Stimulated activated CD4-positive, alpha-beta T cell treated with anti-CD3 and anti-CD28 coated beads, Interleukin-12 subunit alpha, Interleukin-12 subunit beta, amount 100 ng/mL, for 4 hours (primary cell): Measurements from ENCODE around the gene NOL9.
"Not testable (repeated sequence)": the region's sequence is repeated elsewhere in the genome, so short reads cannot be mapped to it uniquely, and the experiment has no call there.

Source experiments
- DNase-seq: peaks from one replicate; pipeline ENCODE4 v3.0.0-alpha.2; 2020

The NOL9 gene

GRCh38 chr1:6570987-6571386 is 16.7 kb upstream of the NOL9 start:
- DNase-seq, result no peak

- DNase-seq, result no peak
Measured at GRCh38 chr1:6570100-6570499, 15.8 kb upstream of the NOL9 start.

- no peak for DNase-seq
Measured at GRCh38 chr1:6569033-6569432, 14.7 kb upstream of the NOL9 start.

DNA sequence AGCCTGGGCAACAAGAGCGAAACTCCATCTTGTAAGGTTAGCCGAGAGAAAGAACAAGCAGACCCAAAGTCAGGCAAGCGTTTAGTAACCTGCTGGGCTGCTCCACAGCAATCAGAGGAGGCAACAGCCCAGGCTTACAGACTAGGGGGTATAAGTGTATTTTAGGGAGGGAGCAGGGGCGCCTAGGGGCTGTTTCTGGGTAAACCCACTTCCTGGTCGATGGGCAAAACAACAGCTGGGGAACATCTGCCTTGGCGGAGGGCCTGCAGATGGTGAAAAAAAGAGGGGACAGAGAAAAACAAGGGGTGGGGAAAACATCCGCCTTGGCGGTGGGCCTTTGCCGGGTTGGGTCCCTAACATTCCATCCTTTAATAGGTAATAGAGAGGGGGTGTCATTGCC is 6.0 kb upstream of the NOL9 start:
- DNase-seq, result no peak

DNA sequence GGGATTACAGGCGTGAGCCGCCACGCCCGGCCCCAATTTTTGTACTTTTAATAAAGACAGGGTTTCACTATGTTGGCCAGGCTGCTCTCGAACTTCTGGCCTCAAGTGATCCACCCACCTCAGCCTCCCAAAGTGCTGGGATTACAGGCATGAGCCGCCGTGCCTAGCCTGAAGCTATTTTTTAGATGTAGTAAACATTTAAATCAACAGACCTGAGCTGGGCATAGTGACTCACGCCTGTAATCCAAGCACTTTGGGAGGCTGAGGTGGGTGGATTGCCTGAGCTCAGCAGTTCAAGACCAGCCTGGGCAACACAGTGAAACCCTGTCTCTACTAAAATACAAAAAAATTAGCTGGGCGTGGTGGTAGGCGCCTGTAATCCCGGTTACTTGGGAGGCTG is 4.8 kb upstream of the NOL9 start:
- DNase-seq, result not testable (repeated sequence)

DNA sequence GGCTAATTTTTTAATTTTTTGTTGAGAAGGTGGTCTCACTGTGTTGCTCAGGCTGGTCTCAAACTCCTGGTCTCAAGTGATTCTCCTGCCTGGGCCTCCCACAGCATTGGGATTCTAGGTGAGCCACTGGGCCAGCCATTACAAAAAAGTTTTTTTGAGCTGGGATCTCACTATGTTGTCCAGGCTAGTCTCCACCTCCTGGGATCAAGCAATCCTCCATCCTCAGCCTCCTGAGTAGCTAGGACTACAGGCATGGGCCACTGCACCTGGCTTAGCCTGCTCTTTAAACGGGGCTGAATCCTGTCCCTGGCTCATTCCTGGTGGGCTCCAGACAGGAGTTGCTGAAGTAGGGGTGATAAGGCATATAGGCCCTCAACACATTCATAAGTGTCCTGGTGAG is 3.3 kb upstream of the NOL9 start:
- no peak for DNase-seq

DNA sequence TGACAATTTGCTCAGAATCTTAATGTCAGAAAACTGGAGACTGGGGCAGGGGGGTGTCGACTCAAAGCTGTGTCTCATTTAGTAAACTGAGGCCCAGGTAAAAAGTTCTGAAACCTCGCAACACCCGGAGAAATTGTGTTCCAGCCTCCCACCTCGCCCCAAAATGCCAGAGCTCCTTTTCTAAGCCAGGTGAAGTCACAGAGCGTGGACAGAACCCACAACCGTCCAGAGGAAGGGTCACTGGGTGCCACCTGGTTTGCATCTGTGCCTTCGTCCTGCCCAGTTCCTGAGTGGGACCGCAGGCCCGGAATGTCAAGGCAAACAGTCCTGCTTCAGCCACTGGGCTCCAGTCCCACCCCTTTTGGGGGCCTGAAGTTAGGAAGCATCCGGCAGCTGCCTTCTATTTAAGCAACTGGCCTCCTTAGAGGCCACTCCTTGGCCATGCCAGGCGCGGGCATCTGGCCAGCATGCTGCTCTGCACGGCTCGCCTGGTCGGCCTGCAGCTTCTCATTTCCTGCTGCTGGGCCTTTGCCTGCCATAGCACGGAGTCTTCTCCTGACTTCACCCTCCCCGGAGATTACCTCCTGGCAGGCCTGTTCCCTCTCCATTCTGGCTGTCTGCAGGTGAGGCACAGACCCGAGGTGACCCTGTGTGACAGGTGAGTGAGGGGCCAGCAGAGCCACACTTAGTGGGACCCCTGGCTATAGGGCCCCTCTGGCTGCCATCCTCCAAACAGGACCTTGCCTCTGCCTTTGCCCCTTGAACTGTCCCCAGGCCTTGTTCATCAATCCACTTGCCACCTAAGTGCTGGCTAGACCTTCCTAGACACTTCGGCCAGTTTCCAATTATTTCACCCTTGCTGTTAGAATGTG is 830 bp upstream of the NOL9 start, which contains the start of gene TAS1R1:
TSS of gene TAS1R1 (plus strand) at position 401 of the 872 bp plus-strand sequence. CDS start at position 468, 67 bp downstream.
- DNase-seq, result no peak

DNA sequence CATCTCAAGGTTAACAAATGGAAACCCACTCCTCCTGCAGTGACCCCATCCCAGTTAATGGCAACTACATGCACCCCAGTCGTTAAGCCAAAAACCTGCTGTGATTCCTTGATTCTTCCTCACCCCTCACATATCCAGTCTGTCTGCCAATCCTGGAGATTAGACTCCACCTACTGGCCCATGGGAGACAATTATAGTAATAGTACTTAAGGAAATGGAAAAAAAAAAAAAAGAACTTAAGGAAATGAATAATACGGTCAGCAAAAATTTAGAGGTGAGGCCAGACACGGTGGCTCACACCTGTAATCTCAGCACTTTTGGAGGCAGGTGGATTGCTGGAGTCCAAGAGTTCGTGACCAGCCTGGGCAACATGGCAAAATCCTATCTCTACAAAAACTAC is 7.0 kb downstream of the NOL9 start:
- no peak for DNase-seq

GRCh38 chr1:6546326-6546725 is 8.0 kb downstream of the NOL9 start:
- no peak for DNase-seq

GRCh38 chr1:6545276-6546112 is 8.8 kb downstream of the NOL9 start:
- DNase-seq, result no peak

GRCh38 chr1:6544831-6545230 is 9.5 kb downstream of the NOL9 start:
- DNase-seq, result no peak

- no peak for DNase-seq
Measured at GRCh38 chr1:6538956-6539355, 15.4 kb downstream of the NOL9 start.

- no peak for DNase-seq
Measured at GRCh38 chr1:6536291-6536690, 18.0 kb downstream of the NOL9 start.

DNA sequence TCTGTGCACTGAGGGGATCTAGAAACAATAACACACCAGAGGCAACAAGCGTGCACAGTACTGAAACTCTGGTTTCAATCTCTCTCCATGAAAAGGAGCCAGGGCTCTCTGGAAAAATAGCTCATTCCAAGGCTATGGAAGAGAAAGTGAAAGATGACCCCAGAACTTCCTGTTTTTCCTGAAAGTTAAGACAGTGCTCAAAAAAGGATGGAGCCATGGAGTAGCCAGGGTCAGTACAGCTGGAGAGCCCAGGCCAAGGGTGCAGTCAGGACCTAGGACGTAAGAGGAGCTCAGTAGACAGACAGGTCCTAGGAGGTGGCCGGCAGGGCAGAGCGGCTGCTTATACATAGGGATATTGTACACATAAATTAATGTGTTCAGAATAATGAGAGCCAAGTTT is 19.1 kb downstream of the NOL9 start:
- no peak for DNase-seq

DNA sequence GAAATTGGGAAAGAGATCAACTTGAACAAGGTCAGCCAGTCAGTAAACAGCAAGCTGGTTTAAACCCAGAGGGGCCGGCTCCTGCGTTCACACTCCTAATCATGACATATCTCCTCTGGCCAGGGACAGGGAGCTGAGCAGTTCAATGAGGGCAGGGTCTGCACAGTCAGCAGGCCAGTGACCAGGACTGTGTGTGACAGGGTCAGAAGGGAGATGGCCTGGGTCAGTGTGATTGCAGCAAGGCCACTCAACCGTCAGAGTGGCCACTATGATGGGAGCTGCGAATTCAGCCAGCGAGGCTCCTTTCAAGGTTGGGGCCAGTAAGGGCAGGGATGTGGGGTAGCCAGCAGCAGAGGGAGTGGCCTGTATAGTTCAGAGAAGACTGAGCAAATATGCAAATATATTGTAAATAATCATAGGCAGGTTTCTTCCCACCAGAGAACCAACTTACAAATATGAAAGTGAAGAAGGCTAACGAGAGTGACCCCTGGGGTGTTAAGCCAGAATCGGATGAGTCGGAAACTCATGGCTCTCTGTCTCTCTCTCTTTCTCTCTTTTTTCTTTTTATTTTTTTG is 20.0 kb downstream of the NOL9 start:
- DNase-seq, result no peak

- DNase-seq, result no peak
Measured at GRCh38 chr1:6531996-6532395, 22.3 kb downstream of the NOL9 start.

- DNase-seq, result no peak
Measured at GRCh38 chr1:6530504-6531160, 23.7 kb downstream of the NOL9 start.

GRCh38 chr1:6528492-6528891 is 25.8 kb downstream of the NOL9 start:
- no peak for DNase-seq

- no peak for DNase-seq
Measured at GRCh38 chr1:6526316-6526715, 28.0 kb downstream of the NOL9 start.

- no peak for DNase-seq
Measured at GRCh38 chr1:6523566-6523965, 30.7 kb downstream of the NOL9 start.

- DNase-seq, result no peak
Measured at GRCh38 chr1:6521536-6521935, 32.8 kb downstream of the NOL9 start.

- no peak for DNase-seq
Measured at GRCh38 chr1:6519935-6520671, 34.2 kb downstream of the NOL9 start.
